ENCODE data around the gene SBF2. TPM values are rescaled to one million over a fixed set of nuclear protein-coding genes. Genes with fewer than 3 reads are reported as not detected.

SBF2 gene
- total and polyA plus RNA-seq, 9 of the 15 experiments (the other 6 are each of a cell fraction or from before 2014, with no cell fraction given), result 0.80 to 9.5 (median 5.0) TPM

DNA sequence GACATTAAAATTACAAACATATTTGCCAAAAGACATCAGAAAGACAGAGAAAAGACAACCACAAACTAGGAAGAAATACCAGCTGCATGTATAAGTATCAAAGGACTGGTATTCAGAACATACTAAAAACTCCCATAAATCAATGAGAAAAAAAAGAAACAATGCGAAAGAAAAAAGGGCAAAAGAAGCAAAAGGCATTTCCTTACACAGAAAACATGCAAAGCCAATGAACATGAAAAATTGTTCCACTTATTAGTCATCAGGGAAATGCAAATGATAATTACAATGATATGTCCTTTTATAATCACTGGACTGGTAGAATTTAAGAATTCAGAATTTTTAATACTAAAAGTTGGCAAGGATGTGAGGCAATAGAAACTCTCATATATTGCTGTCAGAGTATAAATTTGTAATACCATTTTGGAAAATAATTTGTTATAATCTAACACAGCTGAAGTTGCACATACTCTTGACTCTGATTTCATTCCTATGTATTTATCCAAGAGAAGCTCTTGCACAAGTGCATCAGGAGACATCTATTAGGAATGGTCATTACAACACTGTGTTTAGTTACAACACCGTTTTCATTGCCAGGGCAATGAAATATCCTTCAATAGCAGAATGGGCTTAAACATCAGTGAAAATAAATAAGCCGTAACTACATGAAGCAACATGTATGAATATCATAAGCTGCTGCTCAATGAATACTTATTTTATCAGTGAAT, 350.5 kb downstream of the SBF2 start:
- H3K36me3 ChIP-seq (ENCODE audit: control insufficient read depth, insufficient read depth, low read length), result no peaks in the 10 kb centered on the region
- no peak overlapping the region for H3K4me3 ChIP-seq
- no peak for ATAC-seq
- in situ Hi-C loops (cut with MboI) (no loop called here), intact Hi-C loops (cut with micrococcal nuclease) (no loop called here)
- ChIA-PET CTCF (ENCODE audit: low intra/inter-chr PET ratio) (no interaction called here), POLR2A (no interaction called here)
- TF ChIP-seq RFX5 (IDR thresholded peaks at IDR 0.05; ENCODE audit: low read depth, low read length), result no peak
- TF ChIP-seq NFIC (IDR thresholded peaks at IDR 0.05), result no peak
- TF ChIP-seq PHB (CRISPR knock-in tag; IDR thresholded peaks at IDR 0.05), result no peak
- TF ChIP-seq NR1H2 (CRISPR knock-in tag; IDR thresholded peaks at IDR 0.05), result no peak
- no peak for TF ChIP-seq KDM2B (CRISPR knock-in tag; IDR thresholded peaks at IDR 0.05)
- no peak for TF ChIP-seq ADNP (tag; IDR thresholded peaks at IDR 0.05)
- TF ChIP-seq, protein P1, sequence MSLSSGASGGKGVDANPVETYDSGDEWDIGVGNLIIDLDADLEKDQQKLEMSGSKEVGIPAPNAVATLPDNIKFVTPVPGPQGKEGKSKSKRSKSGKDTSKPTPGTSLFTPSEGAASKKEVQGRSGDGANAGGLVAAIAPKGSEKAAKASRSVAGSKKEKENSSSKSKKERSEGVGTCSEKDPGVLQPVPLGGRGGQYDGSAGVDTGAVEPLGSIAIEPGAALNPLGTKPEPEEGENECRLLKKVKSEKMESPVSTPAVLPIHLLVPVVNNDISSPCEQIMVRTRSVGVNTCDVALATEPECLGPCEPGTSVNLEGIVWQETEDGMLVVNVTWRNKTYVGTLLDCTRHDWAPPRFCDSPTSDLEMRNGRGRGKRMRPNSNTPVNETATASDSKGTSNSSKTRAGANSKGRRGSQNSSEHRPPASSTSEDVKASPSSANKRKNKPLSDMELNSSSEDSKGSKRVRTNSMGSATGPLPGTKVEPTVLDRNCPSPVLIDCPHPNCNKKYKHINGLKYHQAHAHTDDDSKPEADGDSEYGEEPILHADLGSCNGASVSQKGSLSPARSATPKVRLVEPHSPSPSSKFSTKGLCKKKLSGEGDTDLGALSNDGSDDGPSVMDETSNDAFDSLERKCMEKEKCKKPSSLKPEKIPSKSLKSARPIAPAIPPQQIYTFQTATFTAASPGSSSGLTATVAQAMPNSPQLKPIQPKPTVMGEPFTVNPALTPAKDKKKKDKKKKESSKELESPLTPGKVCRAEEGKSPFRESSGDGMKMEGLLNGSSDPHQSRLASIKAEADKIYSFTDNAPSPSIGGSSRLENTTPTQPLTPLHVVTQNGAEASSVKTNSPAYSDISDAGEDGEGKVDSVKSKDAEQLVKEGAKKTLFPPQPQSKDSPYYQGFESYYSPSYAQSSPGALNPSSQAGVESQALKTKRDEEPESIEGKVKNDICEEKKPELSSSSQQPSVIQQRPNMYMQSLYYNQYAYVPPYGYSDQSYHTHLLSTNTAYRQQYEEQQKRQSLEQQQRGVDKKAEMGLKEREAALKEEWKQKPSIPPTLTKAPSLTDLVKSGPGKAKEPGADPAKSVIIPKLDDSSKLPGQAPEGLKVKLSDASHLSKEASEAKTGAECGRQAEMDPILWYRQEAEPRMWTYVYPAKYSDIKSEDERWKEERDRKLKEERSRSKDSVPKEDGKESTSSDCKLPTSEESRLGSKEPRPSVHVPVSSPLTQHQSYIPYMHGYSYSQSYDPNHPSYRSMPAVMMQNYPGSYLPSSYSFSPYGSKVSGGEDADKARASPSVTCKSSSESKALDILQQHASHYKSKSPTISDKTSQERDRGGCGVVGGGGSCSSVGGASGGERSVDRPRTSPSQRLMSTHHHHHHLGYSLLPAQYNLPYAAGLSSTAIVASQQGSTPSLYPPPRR (CRISPR knock-in tag; IDR thresholded peaks at IDR 0.05; ENCODE audit: borderline replicate concordance), result no peak
- TF ChIP-seq FOXJ2 (tag; IDR thresholded peaks at IDR 0.05), result no peak
- TF ChIP-seq, protein P2, sequence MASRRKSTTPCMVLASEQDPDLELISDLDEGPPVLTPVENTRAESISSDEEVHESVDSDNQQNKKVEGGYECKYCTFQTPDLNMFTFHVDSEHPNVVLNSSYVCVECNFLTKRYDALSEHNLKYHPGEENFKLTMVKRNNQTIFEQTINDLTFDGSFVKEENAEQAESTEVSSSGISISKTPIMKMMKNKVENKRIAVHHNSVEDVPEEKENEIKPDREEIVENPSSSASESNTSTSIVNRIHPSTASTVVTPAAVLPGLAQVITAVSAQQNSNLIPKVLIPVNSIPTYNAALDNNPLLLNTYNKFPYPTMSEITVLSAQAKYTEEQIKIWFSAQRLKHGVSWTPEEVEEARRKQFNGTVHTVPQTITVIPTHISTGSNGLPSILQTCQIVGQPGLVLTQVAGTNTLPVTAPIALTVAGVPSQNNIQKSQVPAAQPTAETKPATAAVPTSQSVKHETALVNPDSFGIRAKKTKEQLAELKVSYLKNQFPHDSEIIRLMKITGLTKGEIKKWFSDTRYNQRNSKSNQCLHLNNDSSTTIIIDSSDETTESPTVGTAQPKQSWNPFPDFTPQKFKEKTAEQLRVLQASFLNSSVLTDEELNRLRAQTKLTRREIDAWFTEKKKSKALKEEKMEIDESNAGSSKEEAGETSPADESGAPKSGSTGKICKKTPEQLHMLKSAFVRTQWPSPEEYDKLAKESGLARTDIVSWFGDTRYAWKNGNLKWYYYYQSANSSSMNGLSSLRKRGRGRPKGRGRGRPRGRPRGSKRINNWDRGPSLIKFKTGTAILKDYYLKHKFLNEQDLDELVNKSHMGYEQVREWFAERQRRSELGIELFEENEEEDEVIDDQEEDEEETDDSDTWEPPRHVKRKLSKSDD (conservative IDR thresholded peaks at IDR 0.05; ENCODE audit: low read length), result no peak
- TF ChIP-seq, protein P3, sequence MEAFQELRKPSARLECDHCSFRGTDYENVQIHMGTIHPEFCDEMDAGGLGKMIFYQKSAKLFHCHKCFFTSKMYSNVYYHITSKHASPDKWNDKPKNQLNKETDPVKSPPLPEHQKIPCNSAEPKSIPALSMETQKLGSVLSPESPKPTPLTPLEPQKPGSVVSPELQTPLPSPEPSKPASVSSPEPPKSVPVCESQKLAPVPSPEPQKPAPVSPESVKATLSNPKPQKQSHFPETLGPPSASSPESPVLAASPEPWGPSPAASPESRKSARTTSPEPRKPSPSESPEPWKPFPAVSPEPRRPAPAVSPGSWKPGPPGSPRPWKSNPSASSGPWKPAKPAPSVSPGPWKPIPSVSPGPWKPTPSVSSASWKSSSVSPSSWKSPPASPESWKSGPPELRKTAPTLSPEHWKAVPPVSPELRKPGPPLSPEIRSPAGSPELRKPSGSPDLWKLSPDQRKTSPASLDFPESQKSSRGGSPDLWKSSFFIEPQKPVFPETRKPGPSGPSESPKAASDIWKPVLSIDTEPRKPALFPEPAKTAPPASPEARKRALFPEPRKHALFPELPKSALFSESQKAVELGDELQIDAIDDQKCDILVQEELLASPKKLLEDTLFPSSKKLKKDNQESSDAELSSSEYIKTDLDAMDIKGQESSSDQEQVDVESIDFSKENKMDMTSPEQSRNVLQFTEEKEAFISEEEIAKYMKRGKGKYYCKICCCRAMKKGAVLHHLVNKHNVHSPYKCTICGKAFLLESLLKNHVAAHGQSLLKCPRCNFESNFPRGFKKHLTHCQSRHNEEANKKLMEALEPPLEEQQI (IDR thresholded peaks at IDR 0.05), result no peak
- TF ChIP-seq GABPA (tag; conservative IDR thresholded peaks at IDR 0.05; ENCODE audit: low read depth), result no peak
- no peak for TF ChIP-seq FOXA1 (IDR thresholded peaks at IDR 0.05; ENCODE audit: borderline replicate concordance)
- 0 out of 5 replicates have a peak, but pooled peaks cover 0 to 2% of the 10 kb centered on the region in 2 experiments for H3K27me3 ChIP-seq (ENCODE audit: control insufficient read depth in 2 of 2, insufficient read depth in 2 of 2, low read length in 2 of 2)
- H3K79me2 ChIP-seq (ENCODE audit: control insufficient read depth, insufficient read depth, low read length), result no peaks in the 10 kb centered on the region
- no peaks in the 10 kb centered on the region for H3K9me3 ChIP-seq (replicated peaks; ENCODE audit: control insufficient read depth, insufficient read depth, low read depth, low read length)
- WGBS (ENCODE audit: insufficient coverage, low coverage, missing lambda C conversion rate), result 8% methylated on average over 3 of the region's 3 CpGs
- H3K4me2 ChIP-seq (ENCODE audit: insufficient read depth, low read length), result no peak overlapping the region
- H2AFZ ChIP-seq (ENCODE audit: low read depth, low read length), result no peak overlapping the region
- no peak overlapping the region for H3K9ac ChIP-seq (ENCODE audit: insufficient read depth in 1 of 2, low read depth in 2 of 2, low read length in 2 of 2)
- H3K9me1 ChIP-seq (ENCODE audit: control insufficient read depth, insufficient read depth, low read length), result no peaks in the 10 kb centered on the region
- DNase-seq (ENCODE audit: extremely low read depth in 1 of 4, low spot score in 3 of 4), result no peak
- no peak overlapping the region for H3K27ac ChIP-seq (ENCODE audit: extremely low read depth, low read depth, low read length)
- H3K4me1 ChIP-seq (replicated peaks in 1 of 2; ENCODE audit: control insufficient read depth in 2 of 2, insufficient read depth in 2 of 2, low read length in 2 of 2), result no peaks in the 10 kb centered on the region
- no peaks in the 10 kb centered on the region for H4K20me1 ChIP-seq (replicated peaks; ENCODE audit: control insufficient read depth, insufficient read depth, low read length)
- FAIRE-seq, result no peak
- no TSS peak for BruUV-seq (replicated peaks)
